Measurements from ENCODE around the gene PNKD.

- TF ChIP-seq CTCF (IDR thresholded peaks at IDR 0.05) (no peak), POLR2A (IDR thresholded peaks at IDR 0.05) (no peak), POLR2AphosphoS5 (IDR thresholded peaks at IDR 0.05) (no peak), EP300 (IDR thresholded peaks at IDR 0.05) (no peak)
These were observed 23.6 kb downstream of the PNKD start for GRCh38 chr2:218293715-218294429.

Data from stomach (tissue), 4 donors.